Activated CD4-positive, alpha-beta T cell treated with anti-CD3 and anti-CD28 coated beads, Interleukin-2, Interleukin-6, amounts not matched to agents 100 ng/mL and 50 ng/mL, durations not matched to agents 16 hours and 8 hours (primary cell): Measurements from ENCODE around the gene HRK.

Source experiments
- DNase-seq: peaks from one replicate; pipeline ENCODE4 v3.0.0-alpha.2; 2020

The HRK gene

GRCh38 chr12:116864371-116865160 is 16.7 kb downstream of the HRK start:
- no peak for DNase-seq

GRCh38 chr12:116863275-116863767 is 17.9 kb downstream of the HRK start:
- no peak for DNase-seq

- no peak for DNase-seq
Observed at GRCh38 chr12:116862167-116862566, 19.1 kb downstream of the HRK start.

GRCh38 chr12:116861320-116861719 is 19.9 kb downstream of the HRK start:
- peak; percentile 30 for DNase-seq

- DNase-seq: no peak
Observed at GRCh38 chr12:116860263-116860662, 21.0 kb downstream of the HRK start.

GRCh38 chr12:116859079-116859478 is 22.2 kb downstream of the HRK start:
- no peak for DNase-seq

- no peak for DNase-seq
Observed at GRCh38 chr12:116856729-116857128, 24.5 kb downstream of the HRK start.

GRCh38 chr12:116855744-116856470 is 25.3 kb downstream of the HRK start:
- DNase-seq: no peak

- no peak for DNase-seq
Observed at GRCh38 chr12:116853507-116853906, 27.7 kb downstream of the HRK start.

GRCh38 chr12:116852303-116852702 is 28.9 kb downstream of the HRK start:
- no peak for DNase-seq

GRCh38 chr12:116849216-116849615 is 32.0 kb downstream of the HRK start:
- DNase-seq: no peak

GRCh38 chr12:116843085-116843484 is 38.2 kb downstream of the HRK start:
- no peak for DNase-seq

GRCh38 chr12:116839287-116839830 is 41.9 kb downstream of the HRK start:
- no peak for DNase-seq

- no peak for DNase-seq
Observed at GRCh38 chr12:116838365-116838764, 42.9 kb downstream of the HRK start.

GRCh38 chr12:116837097-116837496 is 44.1 kb downstream of the HRK start:
- no peak for DNase-seq

- DNase-seq: no peak
Observed at GRCh38 chr12:116835484-116835883, 45.8 kb downstream of the HRK start.

- DNase-seq: no peak
Observed at GRCh38 chr12:116833474-116833873, 47.8 kb downstream of the HRK start.

GRCh38 chr12:116832353-116832752 is 48.9 kb downstream of the HRK start:
- no peak for DNase-seq

- no peak for DNase-seq
Observed at GRCh38 chr12:116827432-116827831, 53.8 kb downstream of the HRK start.

- no peak for DNase-seq
Observed at GRCh38 chr12:116821291-116821690, 60.0 kb downstream of the HRK start.

GRCh38 chr12:116820064-116820656 is 61.1 kb downstream of the HRK start:
- DNase-seq: no peak

- peak; percentile 91 for DNase-seq
Observed at GRCh38 chr12:116818948-116819832, 62.1 kb downstream of the HRK start.
